Measurements from ENCODE around the gene RRP1. TPM values are rescaled to one million over a fixed set of nuclear protein-coding genes. Genes with fewer than 3 reads are reported as not detected.

Gene RRP1
- total RNA-seq, 2 donors from 2014 or later, result 35.5 to 89.9 TPM

GRCh38 chr21:43794311-43794710, 4.9 kb downstream of the RRP1 start:
- peaks cover 15% of the 10 kb centered on the region for H3K36me3 Mint-ChIP-seq
- no peaks in the 10 kb centered on the region for H3K27me3 Mint-ChIP-seq
- no peaks in the 10 kb centered on the region for H3K9me3 Mint-ChIP-seq
- DNase-seq (ENCODE audit: low spot score) (no peak), ATAC-seq (no peak)
- H3K27ac Mint-ChIP-seq, result no peak overlapping the region
- H3K4me1 Mint-ChIP-seq (ENCODE audit: low read depth in 2 of 2), result peaks cover 13 to 17% of the 10 kb centered on the region in 2 donors
- H3K4me3 Mint-ChIP-seq, result no peak overlapping the region

DNA sequence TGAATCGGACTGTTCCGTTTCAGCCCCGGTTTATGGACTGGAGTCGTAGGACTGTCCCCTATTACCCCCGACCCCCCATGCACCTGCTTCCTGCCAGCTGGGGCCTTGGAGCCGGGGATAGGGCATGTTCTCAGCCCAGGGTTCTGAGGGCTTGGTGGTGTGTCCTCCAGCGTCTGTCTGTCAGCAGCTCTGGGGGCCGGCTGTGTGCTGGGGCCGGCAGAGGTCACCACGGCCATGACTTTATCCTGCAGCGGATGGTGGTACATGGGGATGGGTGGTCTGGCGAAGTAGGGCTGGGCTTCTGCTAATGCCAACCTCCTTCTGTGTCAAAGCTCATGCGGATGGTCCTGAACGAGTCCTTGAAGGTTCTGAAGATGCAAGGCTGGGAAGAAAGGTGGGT, 5.5 kb downstream of the RRP1 start:
- H3K4me1 Mint-ChIP-seq (ENCODE audit: low read depth in 2 of 2), result peaks cover 12 to 16% of the 10 kb centered on the region in 2 donors
- DNase-seq (ENCODE audit: low spot score) (no peak), ATAC-seq (no peak)
- H3K4me3 Mint-ChIP-seq, result no peak overlapping the region
- H3K27me3 Mint-ChIP-seq, result no peaks in the 10 kb centered on the region
- peaks cover 15% of the 10 kb centered on the region for H3K36me3 Mint-ChIP-seq
- H3K27ac Mint-ChIP-seq, result no peak overlapping the region
- no peaks in the 10 kb centered on the region for H3K9me3 Mint-ChIP-seq

DNA sequence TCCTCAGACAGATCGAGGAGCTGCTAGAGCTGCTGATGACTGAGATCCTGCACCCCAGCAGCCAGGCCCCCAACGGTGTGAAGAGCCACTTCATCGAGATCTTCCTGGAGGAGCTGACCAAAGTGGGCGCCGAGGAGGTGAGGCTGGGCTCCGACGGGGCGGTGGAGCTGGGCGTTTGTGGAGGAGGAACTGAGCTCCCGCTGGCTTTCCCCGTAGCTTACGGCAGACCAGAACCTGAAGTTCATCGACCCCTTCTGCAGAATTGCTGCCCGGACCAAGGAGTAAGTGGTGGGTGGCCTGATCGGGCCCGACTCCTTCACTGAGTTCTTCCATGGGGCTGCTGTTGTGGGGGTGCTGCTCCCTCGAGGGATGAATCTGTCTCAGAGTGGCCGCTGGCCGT, 8.0 kb downstream of the RRP1 start:
- DNase-seq (ENCODE audit: low spot score) (no peak), ATAC-seq (no peak)
- Mint-ChIP-seq H3K4me3 (no peak overlapping the region), H3K4me1 (ENCODE audit: low read depth in 2 of 2) (peaks cover 0 to 7% of the 10 kb centered on the region in 2 donors), H3K36me3 (peaks cover 8% of the 10 kb centered on the region), H3K27me3 (no peaks in the 10 kb centered on the region), H3K9me3 (no peaks in the 10 kb centered on the region), H3K27ac (no peak overlapping the region)

GRCh38 chr21:43797925-43798715, 8.7 kb downstream of the RRP1 start:
- Mint-ChIP-seq H3K27me3 (no peaks in the 10 kb centered on the region), H3K36me3 (peaks cover 6% of the 10 kb centered on the region), H3K4me1 (ENCODE audit: low read depth in 2 of 2) (peaks cover 0 to 5% of the 10 kb centered on the region in 2 donors), H3K4me3 (no peak overlapping the region), H3K27ac (no peak overlapping the region), H3K9me3 (no peaks in the 10 kb centered on the region)
- ATAC-seq (no peak), DNase-seq (ENCODE audit: low spot score) (no peak)

GRCh38 chr21:43799301-43799840, 10.0 kb downstream of the RRP1 start:
- Mint-ChIP-seq H3K27ac (no peak overlapping the region), H3K27me3 (no peaks in the 10 kb centered on the region), H3K4me3 (no peak overlapping the region), H3K9me3 (no peaks in the 10 kb centered on the region), H3K36me3 (peaks cover 6% of the 10 kb centered on the region), H3K4me1 (ENCODE audit: low read depth in 2 of 2) (peaks cover 0 to 5% of the 10 kb centered on the region in 2 donors)
- no peak for ATAC-seq
- no peak for DNase-seq (ENCODE audit: low spot score)

DNA sequence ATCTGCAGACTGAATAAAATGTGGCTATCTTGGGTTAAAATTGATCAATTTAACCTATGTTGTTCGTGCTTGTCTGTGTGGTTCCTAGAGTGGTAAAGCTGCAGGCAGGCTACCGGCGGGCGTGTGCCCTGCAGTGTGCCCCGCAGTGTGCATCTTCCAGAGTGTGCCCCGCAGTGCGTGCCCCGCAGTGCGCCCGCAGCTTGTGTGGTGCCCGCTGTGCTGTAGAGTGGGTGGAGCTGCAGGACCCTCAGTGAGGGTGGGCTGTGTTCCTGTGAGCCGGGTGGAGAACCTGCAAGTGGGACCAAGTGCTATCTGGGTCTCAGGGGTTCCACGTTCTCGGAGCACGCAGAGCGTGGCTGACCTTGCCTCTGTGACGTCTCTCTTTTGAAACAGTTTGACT, 10.7 kb downstream of the RRP1 start:
- H3K27me3 Mint-ChIP-seq, result no peaks in the 10 kb centered on the region
- peaks cover 4% of the 10 kb centered on the region for H3K36me3 Mint-ChIP-seq
- H3K4me1 Mint-ChIP-seq (ENCODE audit: low read depth in 2 of 2), result peaks cover 0 to 4% of the 10 kb centered on the region in 2 donors
- no peaks in the 10 kb centered on the region for H3K9me3 Mint-ChIP-seq
- DNase-seq (ENCODE audit: low spot score) (no peak), ATAC-seq (no peak)
- H3K27ac Mint-ChIP-seq, result no peak overlapping the region
- no peak overlapping the region for H3K4me3 Mint-ChIP-seq

DNA sequence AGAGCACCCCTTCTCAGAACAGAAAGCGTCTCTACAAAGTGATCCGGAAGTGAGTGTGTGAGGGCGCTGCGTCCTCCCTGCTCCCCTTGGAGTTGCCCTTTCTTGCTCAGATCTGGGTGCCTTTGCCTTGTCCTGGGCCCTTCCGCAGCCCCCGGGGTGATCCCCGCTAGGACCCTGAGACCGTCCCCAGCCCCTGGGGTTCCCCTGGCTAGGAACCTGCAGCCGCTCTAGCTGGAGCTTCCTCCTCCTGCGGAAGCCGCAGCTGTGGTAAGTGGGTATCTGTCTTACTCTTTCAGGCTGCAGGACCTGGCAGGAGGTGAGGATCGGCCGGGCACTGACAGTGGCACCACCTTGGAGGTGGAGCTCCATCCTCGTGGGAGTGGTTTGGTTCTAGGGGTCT, 11.2 kb downstream of the RRP1 start:
- Mint-ChIP-seq H3K4me1 (ENCODE audit: low read depth in 2 of 2) (peaks cover 0 to 2% of the 10 kb centered on the region in 2 donors), H3K27ac (no peak overlapping the region)

DNA sequence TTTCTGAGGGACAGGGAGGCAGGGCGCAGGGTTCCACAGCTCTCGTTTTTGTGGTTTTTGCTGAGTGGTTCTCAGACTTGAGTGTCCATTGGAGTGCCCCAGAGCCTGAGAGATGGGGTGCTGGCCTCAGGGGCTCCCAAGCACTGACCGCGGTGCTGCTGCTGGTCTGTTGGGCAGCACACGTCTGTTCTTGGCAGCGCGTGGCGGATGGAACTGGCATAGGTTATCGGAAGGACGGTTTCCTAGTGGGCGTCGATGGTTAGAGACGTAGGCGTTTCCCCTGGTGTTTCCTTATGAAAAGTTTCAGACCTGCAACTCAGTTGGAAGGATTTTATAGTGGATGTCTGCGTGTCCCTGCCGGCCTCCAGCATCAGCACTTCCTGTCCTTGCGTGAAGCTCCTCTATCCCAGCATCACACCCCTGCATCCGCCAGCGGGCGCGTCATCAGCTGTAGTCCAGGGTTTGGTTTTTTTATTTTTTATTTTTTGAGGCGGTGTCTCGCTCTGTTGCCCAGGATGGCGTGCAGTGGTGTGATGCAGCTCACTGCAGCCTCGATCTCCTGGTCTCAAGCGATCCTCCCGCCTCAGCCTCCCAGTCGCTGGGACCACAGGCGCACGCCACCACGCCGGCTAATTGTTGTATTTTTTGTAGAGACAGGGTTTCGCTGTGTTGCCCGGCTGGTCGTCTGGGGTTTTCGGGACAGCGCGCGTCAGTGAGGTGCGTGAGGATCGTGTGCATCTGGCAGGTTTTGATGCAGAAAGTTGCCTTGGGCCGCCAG, 11.8 kb downstream of the RRP1 start:
- no peak for ATAC-seq
- H3K36me3 Mint-ChIP-seq, result no peaks in the 10 kb centered on the region
- peaks cover 0 to 2% of the 10 kb centered on the region in 2 donors for H3K4me1 Mint-ChIP-seq (ENCODE audit: low read depth in 2 of 2)
- no peak overlapping the region for H3K27ac Mint-ChIP-seq
- no peak overlapping the region for H3K4me3 Mint-ChIP-seq
- H3K27me3 Mint-ChIP-seq, result no peaks in the 10 kb centered on the region
- no peak for DNase-seq (ENCODE audit: low spot score)
- H3K9me3 Mint-ChIP-seq, result no peaks in the 10 kb centered on the region

More for the DNA sequence above, 11.2 kb downstream of the RRP1 start:
- Mint-ChIP-seq H3K9me3 (no peaks in the 10 kb centered on the region), H3K4me3 (no peak overlapping the region), H3K27me3 (no peaks in the 10 kb centered on the region), H3K36me3 (no peaks in the 10 kb centered on the region)
- DNase-seq (ENCODE audit: low spot score) (no peak), ATAC-seq (no peak)

GRCh38 chr21:43802713-43803313, 13.4 kb downstream of the RRP1 start:
- Mint-ChIP-seq H3K4me3 (no peak overlapping the region), H3K36me3 (no peaks in the 10 kb centered on the region), H3K27me3 (no peaks in the 10 kb centered on the region), H3K27ac (no peak overlapping the region), H3K4me1 (ENCODE audit: low read depth in 2 of 2) (peaks cover 0 to 2% of the 10 kb centered on the region in 2 donors), H3K9me3 (no peaks in the 10 kb centered on the region)
- ATAC-seq (no peak), DNase-seq (ENCODE audit: low spot score) (no peak)

- no peak overlapping the region for H3K27ac Mint-ChIP-seq
- no peak overlapping the region for H3K4me3 Mint-ChIP-seq
- no peak for ATAC-seq
- no peak for DNase-seq (ENCODE audit: low spot score)
- H3K9me3 Mint-ChIP-seq, result no peaks in the 10 kb centered on the region
- H3K27me3 Mint-ChIP-seq, result no peaks in the 10 kb centered on the region
- H3K4me1 Mint-ChIP-seq (ENCODE audit: low read depth in 2 of 2), result peaks cover 0 to 2% of the 10 kb centered on the region in 2 donors
- H3K36me3 Mint-ChIP-seq, result no peaks in the 10 kb centered on the region
Observed at GRCh38 chr21:43803558-43804300, 14.4 kb downstream of the RRP1 start.

- Mint-ChIP-seq H3K27me3 (no peaks in the 10 kb centered on the region), H3K36me3 (no peaks in the 10 kb centered on the region), H3K9me3 (no peaks in the 10 kb centered on the region), H3K4me3 (no peak overlapping the region), H3K27ac (peak overlapping the region in 1 of 2 donors; percentile 5), H3K4me1 (ENCODE audit: low read depth in 2 of 2) (no peaks in the 10 kb centered on the region)
- DNase-seq (ENCODE audit: low spot score), result no peak
- no peak for ATAC-seq
Observed at GRCh38 chr21:43805275-43805800, 16.0 kb downstream of the RRP1 start.

DNA sequence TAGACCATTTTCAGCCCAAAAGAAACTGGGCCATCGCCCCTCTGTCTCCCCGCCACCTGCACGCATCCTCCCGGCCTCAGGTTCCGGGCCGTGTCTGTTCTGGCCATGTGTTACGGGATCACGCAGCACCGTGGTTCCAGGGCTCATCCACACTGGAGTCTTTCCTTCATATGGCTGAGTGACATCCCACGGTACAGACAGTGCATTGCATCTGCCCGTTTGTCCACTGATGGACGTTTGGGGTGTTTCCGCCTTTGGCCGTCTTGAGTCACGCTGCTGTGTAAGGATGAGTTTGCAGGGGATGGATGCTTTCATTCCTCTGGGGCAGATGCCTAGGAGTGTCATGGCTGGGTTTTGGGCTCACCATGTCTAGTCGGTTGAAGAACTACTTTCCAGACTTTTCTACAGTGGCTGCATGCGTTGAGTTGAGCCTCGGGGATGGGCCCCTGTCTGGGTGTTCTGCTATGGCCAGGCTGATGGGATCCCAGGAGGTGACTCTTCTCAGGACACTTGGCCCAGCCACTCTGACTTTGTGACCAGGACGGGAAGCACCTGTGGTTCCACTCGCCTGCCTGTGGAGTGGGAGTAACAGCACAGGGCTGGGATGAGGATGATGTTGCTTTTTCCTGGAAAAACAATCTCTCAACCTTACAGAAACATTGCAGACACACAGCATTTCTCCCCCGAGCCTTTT, 16.8 kb downstream of the RRP1 start:
- H3K4me1 Mint-ChIP-seq (ENCODE audit: low read depth in 2 of 2), result peaks cover 0 to 5% of the 10 kb centered on the region in 2 donors
- no peak for ATAC-seq
- DNase-seq (ENCODE audit: low spot score), result no peak
- no peak overlapping the region for H3K4me3 Mint-ChIP-seq
- peak overlapping the region in 1 of 2 donors; percentile 5 for H3K27ac Mint-ChIP-seq
- H3K36me3 Mint-ChIP-seq, result no peaks in the 10 kb centered on the region
- H3K27me3 Mint-ChIP-seq, result no peaks in the 10 kb centered on the region
- H3K9me3 Mint-ChIP-seq, result no peaks in the 10 kb centered on the region
